BLaER1 (cell line): ENCODE data around the gene CHRM5.

Source experiments
- H3K27ac ChIP-seq: shearing (Covaris generic); formaldehyde crosslinking; 2 replicates; pipeline ENCODE4 v1.8.1; 2022
- H3K27me3 ChIP-seq: shearing (Covaris generic); formaldehyde crosslinking; 2 replicates; pipeline ENCODE4 v1.8.1; 2022
- H3K36me3 ChIP-seq: shearing (Covaris generic); formaldehyde crosslinking; 2 replicates; pipeline ENCODE4 v1.8.1; 2022
- H3K4me1 ChIP-seq: shearing (Covaris generic); formaldehyde crosslinking; 2 replicates; pipeline ENCODE4 v1.8.1; 2022
- H3K4me2 ChIP-seq: shearing (Covaris generic); formaldehyde crosslinking; 2 replicates; pipeline ENCODE4 v1.8.1; 2022
- H3K4me3 ChIP-seq: shearing (Covaris generic); formaldehyde crosslinking; 2 replicates; pipeline ENCODE4 v1.8.1; 2022
- H3K9ac ChIP-seq: shearing (Covaris generic); formaldehyde crosslinking; 2 replicates; pipeline ENCODE4 v1.8.1; 2022
- H3K9me3 ChIP-seq: shearing (Covaris generic); formaldehyde crosslinking; 2 replicates; pipeline ENCODE4 v1.8.1; 2022
- H4K20me1 ChIP-seq: shearing (Covaris generic); formaldehyde crosslinking; 2 replicates; pipeline ENCODE4 v1.8.1; 2022
- Cebpa-rat ChIP-seq: shearing (Covaris generic); IDR thresholded peaks from 2 replicates; pipeline ENCODE4 v1.8.1; 2022

CHRM5 gene

GRCh38 chr15:34109797-34110663, 141.7 kb downstream of the CHRM5 start:
- no peaks in the 10 kb centered on the region for H3K36me3 ChIP-seq
- H3K4me1 ChIP-seq = no peaks in the 10 kb centered on the region
- H3K27ac ChIP-seq = no peak overlapping the region
- no peak overlapping the region for H3K4me3 ChIP-seq
- no peak overlapping the region for H3K4me2 ChIP-seq
- no peaks in the 10 kb centered on the region for H4K20me1 ChIP-seq
- H3K27me3 ChIP-seq = no peaks in the 10 kb centered on the region
- TF ChIP-seq Cebpa-rat = no peak
- no peaks in the 10 kb centered on the region for H3K9me3 ChIP-seq
- no peak overlapping the region for H3K9ac ChIP-seq

- no peak overlapping the region for H3K9ac ChIP-seq
- TF ChIP-seq Cebpa-rat = no peak
- no peaks in the 10 kb centered on the region for H3K36me3 ChIP-seq
- H4K20me1 ChIP-seq = no peaks in the 10 kb centered on the region
- H3K27me3 ChIP-seq = no peaks in the 10 kb centered on the region
- H3K4me3 ChIP-seq = no peak overlapping the region
- H3K9me3 ChIP-seq = no peaks in the 10 kb centered on the region
- no peak overlapping the region for H3K4me2 ChIP-seq
- H3K27ac ChIP-seq = no peak overlapping the region
- H3K4me1 ChIP-seq = no peaks in the 10 kb centered on the region
Observed at GRCh38 chr15:34111488-34111887, 143.2 kb downstream of the CHRM5 start.

- Histone ChIP-seq H3K4me1 (no peaks in the 10 kb centered on the region), H3K4me2 (no peak overlapping the region), H3K27ac (no peak overlapping the region), H3K36me3 (no peaks in the 10 kb centered on the region), H3K27me3 (no peaks in the 10 kb centered on the region), H3K4me3 (no peak overlapping the region), H3K9ac (no peak overlapping the region), H4K20me1 (no peaks in the 10 kb centered on the region), H3K9me3 (no peaks in the 10 kb centered on the region)
- no peak for TF ChIP-seq Cebpa-rat
Observed at GRCh38 chr15:34114215-34114614, 145.9 kb downstream of the CHRM5 start.

GRCh38 chr15:34114739-34115138, 146.4 kb downstream of the CHRM5 start:
- Histone ChIP-seq H3K4me2 (no peak overlapping the region), H3K27ac (no peak overlapping the region), H3K4me3 (no peak overlapping the region), H3K4me1 (no peaks in the 10 kb centered on the region), H3K36me3 (no peaks in the 10 kb centered on the region), H4K20me1 (no peaks in the 10 kb centered on the region), H3K9me3 (no peaks in the 10 kb centered on the region), H3K9ac (no peak overlapping the region), H3K27me3 (no peaks in the 10 kb centered on the region)
- no peak for TF ChIP-seq Cebpa-rat

GRCh38 chr15:34116620-34117019, 148.3 kb downstream of the CHRM5 start:
- no peak overlapping the region for H3K4me3 ChIP-seq
- H4K20me1 ChIP-seq = no peaks in the 10 kb centered on the region
- H3K4me2 ChIP-seq = no peak overlapping the region
- H3K9me3 ChIP-seq = no peaks in the 10 kb centered on the region
- no peaks in the 10 kb centered on the region for H3K36me3 ChIP-seq
- no peak overlapping the region for H3K27ac ChIP-seq
- no peaks in the 10 kb centered on the region for H3K27me3 ChIP-seq
- H3K4me1 ChIP-seq = no peaks in the 10 kb centered on the region
- TF ChIP-seq Cebpa-rat = no peak
- no peak overlapping the region for H3K9ac ChIP-seq
